ENCODE measurements around the gene KIF13A.
A peak's percentile ranks its signal among the peaks of the same experiment; 100 is the strongest.
"Not testable (repeated sequence)": the region's sequence is repeated elsewhere in the genome, so short reads cannot be mapped to it uniquely, and the experiment has no call there.

KIF13A gene

GRCh38 chr6:17949168-17949567 lies 38.3 kb downstream of the KIF13A start:
- TF ChIP-seq, protein P1, sequence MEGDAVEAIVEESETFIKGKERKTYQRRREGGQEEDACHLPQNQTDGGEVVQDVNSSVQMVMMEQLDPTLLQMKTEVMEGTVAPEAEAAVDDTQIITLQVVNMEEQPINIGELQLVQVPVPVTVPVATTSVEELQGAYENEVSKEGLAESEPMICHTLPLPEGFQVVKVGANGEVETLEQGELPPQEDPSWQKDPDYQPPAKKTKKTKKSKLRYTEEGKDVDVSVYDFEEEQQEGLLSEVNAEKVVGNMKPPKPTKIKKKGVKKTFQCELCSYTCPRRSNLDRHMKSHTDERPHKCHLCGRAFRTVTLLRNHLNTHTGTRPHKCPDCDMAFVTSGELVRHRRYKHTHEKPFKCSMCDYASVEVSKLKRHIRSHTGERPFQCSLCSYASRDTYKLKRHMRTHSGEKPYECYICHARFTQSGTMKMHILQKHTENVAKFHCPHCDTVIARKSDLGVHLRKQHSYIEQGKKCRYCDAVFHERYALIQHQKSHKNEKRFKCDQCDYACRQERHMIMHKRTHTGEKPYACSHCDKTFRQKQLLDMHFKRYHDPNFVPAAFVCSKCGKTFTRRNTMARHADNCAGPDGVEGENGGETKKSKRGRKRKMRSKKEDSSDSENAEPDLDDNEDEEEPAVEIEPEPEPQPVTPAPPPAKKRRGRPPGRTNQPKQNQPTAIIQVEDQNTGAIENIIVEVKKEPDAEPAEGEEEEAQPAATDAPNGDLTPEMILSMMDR (conservative IDR thresholded peaks at IDR 0.05; ENCODE audit: control insufficient read depth, insufficient read depth, low read depth, low read length), result no peak
- no peak overlapping the region for H3K4me3 ChIP-seq (ENCODE audit: control insufficient read depth, low read depth, low read length)
- DNase-seq (ENCODE audit: low read depth), result no peak

GRCh38 chr6:17948725-17949124 lies 38.7 kb downstream of the KIF13A start:
- DNase-seq (ENCODE audit: low read depth), result no peak
- TF ChIP-seq, protein P1 (conservative IDR thresholded peaks at IDR 0.05; ENCODE audit: control insufficient read depth, insufficient read depth, low read depth, low read length), result no peak
- no peak overlapping the region for H3K4me3 ChIP-seq (ENCODE audit: control insufficient read depth, low read depth, low read length)

- H3K4me3 ChIP-seq (ENCODE audit: control insufficient read depth, low read depth, low read length); DNase-seq (ENCODE audit: low read depth): not testable (repeated sequence)
Observed at GRCh38 chr6:17947574-17947973, 39.9 kb downstream of the KIF13A start.

- no peak overlapping the region for H3K4me3 ChIP-seq (ENCODE audit: control insufficient read depth, low read depth, low read length)
- no peak for DNase-seq (ENCODE audit: low read depth)
- TF ChIP-seq, protein P1 (conservative IDR thresholded peaks at IDR 0.05; ENCODE audit: control insufficient read depth, insufficient read depth, low read depth, low read length), result no peak
Observed at GRCh38 chr6:17945575-17945974, 41.9 kb downstream of the KIF13A start.

- no peak overlapping the region for H3K4me3 ChIP-seq (ENCODE audit: control insufficient read depth, low read depth, low read length)
- DNase-seq (ENCODE audit: low read depth), result peak; percentile 58
- TF ChIP-seq, protein P1 (conservative IDR thresholded peaks at IDR 0.05; ENCODE audit: control insufficient read depth, insufficient read depth, low read depth, low read length), result no peak
Observed at GRCh38 chr6:17945111-17945510, 42.3 kb downstream of the KIF13A start.

DNA sequence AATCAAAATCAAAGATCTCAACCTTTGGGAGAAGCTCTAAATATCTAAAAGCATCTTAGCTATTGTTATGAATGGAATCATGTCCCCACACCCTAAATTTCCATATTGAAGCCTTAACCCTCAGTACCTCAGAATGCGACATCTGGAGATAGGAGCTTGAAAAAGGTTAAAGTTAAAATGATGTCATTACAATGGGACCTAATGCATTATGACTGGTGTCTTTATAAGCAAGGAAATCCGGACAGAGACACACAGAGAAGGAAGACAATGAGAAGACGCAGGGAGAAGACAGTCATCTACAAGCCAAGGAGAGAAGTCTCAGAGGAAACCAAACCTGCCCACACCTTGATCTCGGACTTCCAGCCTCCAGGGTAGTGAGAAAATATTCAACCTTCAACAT lies 46.1 kb downstream of the KIF13A start:
- no peak overlapping the region for H3K4me3 ChIP-seq (ENCODE audit: control insufficient read depth, low read depth, low read length)
- TF ChIP-seq, protein P1 (conservative IDR thresholded peaks at IDR 0.05; ENCODE audit: control insufficient read depth, insufficient read depth, low read depth, low read length), result no peak

GRCh38 chr6:17940151-17940792 lies 47.2 kb downstream of the KIF13A start:
- no peak overlapping the region for H3K4me3 ChIP-seq (ENCODE audit: control insufficient read depth, low read depth, low read length)
- TF ChIP-seq, protein P1 (conservative IDR thresholded peaks at IDR 0.05; ENCODE audit: control insufficient read depth, insufficient read depth, low read depth, low read length), result no peak
- DNase-seq (ENCODE audit: low read depth), result no peak

More for the DNA sequence above, 46.1 kb downstream of the KIF13A start:
- DNase-seq (ENCODE audit: low read depth), result no peak

All from fibroblast of mammary gland (primary cell).